Activated B cell treated with CpG ODN at 0.5 μM for 24 hours (primary cell): ENCODE results near the gene ALDH18A1. TPM values are rescaled to one million over a fixed set of nuclear protein-coding genes. Genes with fewer than 3 reads are reported as not detected.

ENCODE experiments used
- ATAC-seq: fragments of 200-7000 bp; cut with Tn5 transposase; one replicate; pipeline ENCODE4 v1.10.0; 2021; ENCODE audit warnings: low read depth, mild to moderate bottlenecking, moderate library complexity
- CTCF ChIA-PET: fragments of 350-600 bp; sonication (Branson Sonifier 250); formaldehyde crosslinking; loops from one replicate; lab custom pipeline; 2021; ENCODE audit warnings: antibody characterized with exemption; lab: Charles Lee
- POLR2A ChIA-PET: fragments of 350-600 bp; sonication (Branson Sonifier 250); formaldehyde crosslinking; loops from one replicate; lab custom pipeline; 2021; ENCODE audit warnings: antibody characterized with exemption; lab: Charles Lee
- DNase-seq: peaks from one replicate; pipeline ENCODE4 v3.0.0; 2022
- H3K27ac Mint-ChIP-seq: one replicate; pipeline ENCODE4 v1.8.0; 2020; ENCODE audit warnings: mixed read lengths
- H3K27me3 Mint-ChIP-seq: one replicate; pipeline ENCODE4 v1.8.0; 2021; ENCODE audit warnings: mixed read lengths
- H3K36me3 Mint-ChIP-seq: one replicate; pipeline ENCODE4 v1.8.0; 2021; ENCODE audit warnings: low read depth, mixed read lengths
- H3K4me1 Mint-ChIP-seq: one replicate; pipeline ENCODE4 v1.8.0; 2021; ENCODE audit warnings: mixed read lengths
- H3K4me3 Mint-ChIP-seq: one replicate; pipeline ENCODE4 v1.8.0; 2020; ENCODE audit warnings: mild to moderate bottlenecking, mixed read lengths
- H3K9me3 Mint-ChIP-seq: one replicate; pipeline ENCODE4 v1.8.0; 2020; ENCODE audit warnings: mixed read lengths
- CTCF ChIP-seq: fragments of 200-600 bp; IDR thresholded peaks from one replicate; pipeline ENCODE4 v1.8.0; 2022; ENCODE audit warnings: antibody characterized with exemption, mild to moderate bottlenecking
- intact Hi-C: fragments of 100-400 bp; cut with micrococcal nuclease; formaldehyde crosslinking; loops from one replicate; pipeline ENCODE4 v1.15.1; 2024
- total RNA-seq: library from RNA; stranded (reverse); gene quantifications from 2 replicates; pipeline ENCODE4 v1.2.3, GENCODE V29; 2022

Gene ALDH18A1
- total RNA-seq, result 45.9 and 53.0 TPM in 2 replicates

DNA sequence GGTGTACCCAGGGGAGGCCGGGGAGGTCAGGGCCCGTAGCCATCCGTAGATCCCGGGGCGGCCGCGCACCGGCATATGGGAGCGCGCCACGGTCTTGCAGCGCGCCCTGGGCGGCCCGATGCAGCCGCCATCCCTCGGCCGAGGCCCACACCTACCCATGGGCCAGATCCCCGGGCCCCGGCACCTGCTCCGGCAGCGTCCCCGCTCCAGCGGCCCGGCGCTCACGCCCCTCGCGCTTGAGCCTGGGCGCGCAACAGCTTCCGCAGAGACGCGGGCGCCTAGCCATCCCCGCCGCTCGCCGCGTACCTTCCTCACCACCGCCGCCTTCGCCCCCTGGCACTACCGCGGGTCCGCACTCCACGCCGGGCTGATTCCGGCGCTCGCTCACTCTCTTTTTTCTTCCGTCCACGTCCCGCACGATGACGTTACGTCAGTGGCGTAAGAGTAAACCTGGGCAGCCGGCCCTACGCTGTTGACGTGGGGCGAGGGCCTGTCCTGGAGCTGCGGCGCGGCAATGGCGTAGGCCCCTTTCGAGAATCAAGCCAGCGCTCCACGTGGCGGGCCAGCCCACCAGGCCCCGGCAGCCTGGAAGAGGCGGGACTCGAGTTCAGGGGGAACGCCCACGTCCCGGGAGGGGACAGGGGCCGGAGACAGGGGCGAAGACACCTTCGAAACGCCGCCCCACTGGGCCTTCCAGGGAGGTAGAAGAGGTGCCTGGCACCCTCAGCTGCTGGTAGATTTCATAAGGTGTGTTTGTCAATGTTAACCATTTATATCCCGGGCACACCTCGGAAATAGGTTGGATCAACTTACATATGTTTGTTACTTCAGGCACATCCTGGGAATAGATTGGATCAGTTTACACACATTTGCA, at the start of gene ALDH18A1:
TSS of gene ALDH18A1 (minus strand) at position 421 of the 874 bp plus-strand sequence. CDS start 3,334 bp downstream, outside the sequence.
- H3K9me3 Mint-ChIP-seq, result peaks cover under 1% of the 10 kb centered on the region
- H3K27ac Mint-ChIP-seq, result peak within 1 kb of the TSS; percentile 86
- ATAC-seq, result peak; percentile 96
- DNase-seq, result peak; percentile 94
- no peaks in the 10 kb centered on the region for H3K27me3 Mint-ChIP-seq
- peaks cover 31% of the 10 kb centered on the region for H3K4me1 Mint-ChIP-seq
- peak within 1 kb of the TSS; percentile 98 for H3K4me3 Mint-ChIP-seq
- H3K36me3 Mint-ChIP-seq, result peaks cover 24% of the 10 kb centered on the region
- POLR2A ChIA-PET, result interaction anchor here (0.6 to 1.4 kb wide), 3 partner anchors 37 to 386 kb away, joined by 3 to 7 read pairs (median 5); partner anchors contain the start of gene TCTN3
- TF ChIP-seq CTCF, result no peak
- CTCF ChIA-PET, result interaction anchor here (0.6 to 1.1 kb wide), 2 partner anchors 27 to 36 kb away, joined by 3 read pairs; no protein-coding TSS in a partner anchor
- intact Hi-C loops, result loop anchor here (1.0 to 10.0 kb wide), 7 partner anchors 38 to 1841 kb away; partner anchors contain the start of genes CCNJ, MMS19, SORBS1 and TLL2

DNA sequence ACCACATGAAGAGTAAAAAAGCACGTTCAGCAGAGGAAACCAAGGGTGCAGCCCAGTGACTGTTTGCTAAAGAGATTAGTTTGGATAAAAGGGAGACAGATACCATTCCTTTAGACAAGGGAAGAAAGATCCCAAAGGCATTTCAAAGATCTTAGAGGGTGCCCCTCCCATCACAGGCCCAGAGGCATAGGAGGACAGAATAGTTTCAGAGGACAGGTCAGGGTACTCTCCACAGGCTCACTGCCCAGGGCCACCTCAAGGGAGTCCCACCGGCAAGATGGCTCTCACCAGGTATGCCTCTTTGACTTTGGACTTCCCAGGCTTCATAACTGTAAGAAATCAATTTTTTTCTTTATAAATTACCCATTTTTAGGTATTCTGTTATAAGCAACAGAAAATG, 41.9 kb upstream of the ALDH18A1 start:
- H3K27me3 Mint-ChIP-seq, result no peaks in the 10 kb centered on the region
- H3K4me1 Mint-ChIP-seq, result peaks cover 38% of the 10 kb centered on the region
- no peak for TF ChIP-seq CTCF
- peak overlapping the region; percentile 85 for H3K27ac Mint-ChIP-seq
- H3K9me3 Mint-ChIP-seq, result no peaks in the 10 kb centered on the region
- intact Hi-C loops, result loop anchor here (10.0 kb wide), 1 partner anchor 436 kb away; the partner anchor contains the start of gene ZNF518A
- DNase-seq (no peak), ATAC-seq (no peak)
- CTCF ChIA-PET, result interaction anchor here (1.6 to 8.0 kb wide), 2 partner anchors 143 to 167 kb away, joined by 4 to 427 read pairs; no protein-coding TSS in a partner anchor
- POLR2A ChIA-PET, result interaction anchor here (0.6 to 7.6 kb wide), 4 partner anchors 42 to 142 kb away, joined by 3 to 237 read pairs (median 4); no protein-coding TSS in a partner anchor
- H3K36me3 Mint-ChIP-seq, result peaks cover 6% of the 10 kb centered on the region
- H3K4me3 Mint-ChIP-seq, result no peak overlapping the region

DNA sequence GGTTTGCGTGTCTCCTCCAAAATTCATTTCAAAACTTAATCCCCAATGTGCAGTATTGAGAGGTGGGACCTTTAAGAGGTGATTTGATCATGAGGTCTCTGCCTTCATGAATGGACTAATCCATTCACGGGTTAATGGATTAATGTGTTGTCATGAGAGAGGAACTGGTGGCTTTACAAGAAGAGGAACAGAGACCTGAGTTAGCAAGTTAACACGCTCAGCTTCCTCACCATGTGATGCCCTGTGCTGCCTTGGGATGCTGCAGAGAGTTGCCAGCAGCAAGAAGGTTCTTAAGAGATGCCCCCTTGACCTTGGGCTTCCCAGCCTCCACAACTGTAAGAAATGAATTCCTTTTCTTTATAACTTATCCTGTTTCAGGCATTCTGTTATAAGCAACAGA, 40.9 kb upstream of the ALDH18A1 start:
- Mint-ChIP-seq H3K4me3 (peak overlapping the region; percentile 65), H3K36me3 (peaks cover 16% of the 10 kb centered on the region), H3K9me3 (no peaks in the 10 kb centered on the region), H3K27me3 (no peaks in the 10 kb centered on the region), H3K4me1 (peaks cover 48% of the 10 kb centered on the region), H3K27ac (peak overlapping the region; percentile 85)
- POLR2A ChIA-PET, result interaction anchor here (0.7 to 7.6 kb wide), 8 partner anchors 31 to 198 kb away, joined by 3 to 237 read pairs (median 4); partner anchors contain the start of gene ENTPD1
- intact Hi-C loops, result loop anchor here (1.0 to 10.0 kb wide), 3 partner anchors 61 to 437 kb away; partner anchors contain the start of gene ZNF518A
- ATAC-seq (peak; percentile 43), DNase-seq (no peak)
- no peak for TF ChIP-seq CTCF
- CTCF ChIA-PET, result interaction anchor here (0.6 to 8.0 kb wide), 6 partner anchors 29 to 168 kb away, joined by 3 to 427 read pairs (median 4); no protein-coding TSS in a partner anchor

- peaks cover 71% of the 10 kb centered on the region for H3K4me1 Mint-ChIP-seq
- intact Hi-C loops, result loop anchor here (1.0 to 10.0 kb wide), 9 partner anchors 34 to 440 kb away; partner anchors contain the start of genes ALDH18A1, CCNJ and ZNF518A
- H3K27ac Mint-ChIP-seq, result peak overlapping the region; percentile 94
- ChIA-PET CTCF (interaction anchor here (1.1 to 10.0 kb wide), 22 partner anchors 8 to 213 kb away, joined by 3 to 427 read pairs (median 10); partner anchors contain the start of genes CC2D2B and ENTPD1), POLR2A (interaction anchor here (0.6 to 7.6 kb wide), 21 partner anchors 12 to 435 kb away, joined by 3 to 237 read pairs (median 11); partner anchors contain the start of genes ENTPD1 and ZNF518A)
- DNase-seq, result no peak
- no peak for TF ChIP-seq CTCF
- H3K36me3 Mint-ChIP-seq, result peaks cover 43% of the 10 kb centered on the region
- ATAC-seq, result no peak
- H3K27me3 Mint-ChIP-seq, result no peaks in the 10 kb centered on the region
- H3K4me3 Mint-ChIP-seq, result peak overlapping the region; percentile 98
- no peaks in the 10 kb centered on the region for H3K9me3 Mint-ChIP-seq
Measured at GRCh38 chr10:95694665-95695064, 38.2 kb upstream of the ALDH18A1 start.
